ENCODE measurements around the gene CAMK1D. TPM values are rescaled to one million over a fixed set of nuclear protein-coding genes. Genes with fewer than 3 reads are reported as not detected.

Gene CAMK1D
- total and polyA plus RNA-seq, 2 of the 8 experiments (the other 6 are each of a cell fraction or from before 2014, with no cell fraction given) = 3.5 to 10.6 TPM

DNA sequence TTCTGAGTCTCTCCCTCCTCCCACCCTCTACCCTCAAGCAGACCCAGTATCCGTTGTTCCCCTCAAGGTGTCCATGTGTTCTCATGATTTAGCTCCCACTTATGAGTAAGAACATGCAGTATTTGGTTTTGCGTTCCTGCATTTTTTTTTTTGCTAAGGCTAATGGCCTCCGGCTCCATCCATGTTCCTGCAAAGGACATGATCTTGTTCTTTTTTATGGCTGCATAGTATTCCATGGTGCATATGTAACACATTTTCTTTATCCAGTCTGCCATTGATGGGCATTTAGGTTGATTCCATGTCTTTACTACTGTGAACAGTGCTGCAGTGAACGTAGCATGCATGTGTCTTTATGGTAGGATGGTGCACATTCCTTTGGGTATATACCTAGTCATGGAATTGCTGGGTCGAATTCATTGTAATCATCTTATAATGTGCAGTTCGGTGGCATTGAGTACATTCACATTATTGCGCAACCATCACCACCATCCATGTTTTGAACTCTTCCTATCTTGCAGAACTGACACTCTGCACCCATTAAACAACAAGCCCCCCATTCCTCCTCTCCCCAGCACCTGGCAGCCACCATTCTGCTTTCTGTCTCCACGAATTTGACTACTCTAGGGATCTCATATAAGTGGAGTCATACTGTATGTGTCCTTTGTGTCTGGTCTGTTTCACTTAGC lies 125.5 kb downstream of the CAMK1D start:
- TF ChIP-seq CEBPB (IDR thresholded peaks at IDR 0.05; ENCODE audit: low read depth, low read length) = peak; percentile 91
- no peak for TF ChIP-seq GABPA (IDR thresholded peaks at IDR 0.05; ENCODE audit: borderline replicate concordance, insufficient read depth, low read length)
- TF ChIP-seq KDM5A (IDR thresholded peaks at IDR 0.05; ENCODE audit: low read length) = no peak
- H2BK20ac ChIP-seq (ENCODE audit: low read length) = no peak overlapping the region
- H3K4me1 ChIP-seq (replicated peaks in 1 of 4; ENCODE audit: control insufficient read depth in 3 of 4, insufficient read depth in 4 of 4, low read length in 3 of 4) = no peaks in the 10 kb centered on the region; a peak in 1 of 7 replicates
- H4K91ac ChIP-seq (replicated peaks; ENCODE audit: insufficient read length, low read length) = no peak overlapping the region
- H4K5ac ChIP-seq (ENCODE audit: insufficient read length, low read depth, low read length) = no peak overlapping the region
- no peak for DNase-seq (ENCODE audit: low read depth in 1 of 2, low spot score in 2 of 2)
- no peak overlapping the region for H2BK15ac ChIP-seq (ENCODE audit: low read length)
- H2AK5ac ChIP-seq (ENCODE audit: low read depth, low read length) = 0 out of 2 replicates have a peak overlapping the region, but pooled peaks have one; percentile 15
- no peak overlapping the region for H4K8ac ChIP-seq (ENCODE audit: extremely low read depth, insufficient read depth, low read length)
- H2AFZ ChIP-seq (ENCODE audit: low read length) = no peak overlapping the region
- no peak overlapping the region for H3K4me2 ChIP-seq (ENCODE audit: insufficient read depth in 1 of 2, low read depth in 2 of 2, low read length in 2 of 2)
- no peak overlapping the region for H2BK120ac ChIP-seq (replicated peaks; ENCODE audit: low read depth, low read length)
- no peaks in the 10 kb centered on the region for H3K23me2 ChIP-seq (ENCODE audit: low read depth, low read length)
- H3K23ac ChIP-seq (ENCODE audit: insufficient read length) = no peak overlapping the region
- H3K56ac ChIP-seq (replicated peaks; ENCODE audit: insufficient read length, low read depth, low read length) = no peak overlapping the region
- no peak overlapping the region for H3K27ac ChIP-seq (ENCODE audit: low read depth, low read length)
- H2BK5ac ChIP-seq (ENCODE audit: low read depth, low read length) = no peak overlapping the region
- no peak overlapping the region for H3K4ac ChIP-seq (replicated peaks; ENCODE audit: insufficient read length, low read depth, low read length)
- H3K9me3 ChIP-seq (ENCODE audit: insufficient read depth in 2 of 2, low read depth in 1 of 2, low read length in 1 of 2) = no peaks in the 10 kb centered on the region
- CTCF ChIA-PET (ENCODE audit: partially characterized antibody) = no interaction called here
- no peaks in the 10 kb centered on the region for H3K36me3 ChIP-seq (ENCODE audit: control insufficient read depth in 2 of 4, insufficient read depth in 4 of 4, low read length in 3 of 4)
- H3K79me2 ChIP-seq (ENCODE audit: control insufficient read depth in 1 of 2, insufficient read depth in 2 of 2, low read length in 2 of 2) = no peaks in the 10 kb centered on the region
- no peak overlapping the region for H3K18ac ChIP-seq (ENCODE audit: extremely low read depth, low read length)
- H4K20me1 ChIP-seq (replicated peaks in 1 of 2; ENCODE audit: control insufficient read depth in 1 of 2, insufficient read depth in 2 of 2, low read length in 2 of 2) = no peaks in the 10 kb centered on the region
- no peak overlapping the region for H2BK12ac ChIP-seq (ENCODE audit: low read depth, low read length)
- no peak overlapping the region for H3K14ac ChIP-seq (ENCODE audit: insufficient read length)
- no peaks in the 10 kb centered on the region for H3K79me1 ChIP-seq (ENCODE audit: low read depth, low read length)
- 96% methylated on average over 8 of the region's 8 CpGs; no CpG with 5 or more reads in 1 of the 2 experiments for WGBS, 2 experiments (ENCODE audit: extremely low coverage in 1 of 2, insufficient coverage in 1 of 2, insufficient read length in 1 of 2, insufficient replicate concordance in 2 of 2, low coverage in 1 of 2, low lambda C conversion rate in 2 of 2, missing lambda C conversion rate in 1 of 2)
- no peak for FAIRE-seq
- POLR2A ChIA-PET (ENCODE audit: partially characterized antibody) = no interaction called here
- no peak overlapping the region for H3K4me3 ChIP-seq (ENCODE audit: extremely low read depth in 1 of 4, insufficient read depth in 2 of 4, low read depth in 3 of 4, low read length in 4 of 4)
- H3K9ac ChIP-seq (replicated peaks in 1 of 4; ENCODE audit: extremely low read depth in 1 of 4, low read depth in 3 of 4, low read length in 3 of 4) = no peak overlapping the region
- no peaks in the 10 kb centered on the region for H3K27me3 ChIP-seq (replicated peaks in 1 of 4; ENCODE audit: control insufficient read depth in 3 of 4, extremely low read depth in 1 of 4, insufficient read depth in 3 of 4, low read length in 3 of 4)

All from H1 (cell line).